H1 (cell line): ENCODE data around the gene ITGA8. TPM values are rescaled to one million over a fixed set of nuclear protein-coding genes. Genes with fewer than 3 reads are reported as not detected.

Experiments used
- CTCF ChIA-PET: fragments of 300-600 bp; sonication (Branson Sonifier 250); formaldehyde crosslinking; loops from one replicate; lab custom pipeline; 2021; ENCODE audit not compliant: partially characterized antibody; lab: Charles Lee
- POLR2A ChIA-PET: fragments of 300-600 bp; sonication (Branson Sonifier 250); formaldehyde crosslinking; loops from one replicate; lab custom pipeline; 2021; ENCODE audit warnings: inconsistent platforms; ENCODE audit not compliant: partially characterized antibody; lab: Charles Lee
- DNase-seq, 2 experiments: peaks; one replicate each; pipeline versions ENCODE4 v3.0.0 to v3.0.0-alpha.2; 2010 to 2022; ENCODE audit warnings: low spot score in 2 of 2, low read depth in 1 of 2, mixed read lengths in 1 of 2
- FAIRE-seq: peaks from 2 replicates; lab custom pipeline; 2011; peaks lifted over from hg19 to GRCh38; lab: Jason Lieb, UNC
- H2AFZ ChIP-seq: 2 replicates; pipeline ENCODE4 v1.8.1; 2012; ENCODE audit warnings: low read length, inconsistent platforms
- H2AK5ac ChIP-seq: 2 replicates; pipeline ENCODE4 v1.6.1; 2013; ENCODE audit warnings: low read depth, low read length
- H2BK120ac ChIP-seq: replicated peaks from 2 replicates; pipeline ENCODE3; 2013; ENCODE audit warnings: low read depth, low read length, inconsistent platforms
- H2BK12ac ChIP-seq: 2 replicates; pipeline ENCODE4 v1.6.1; 2013; ENCODE audit warnings: low read depth, low read length
- H2BK15ac ChIP-seq: 2 replicates; pipeline ENCODE4 v1.6.1; 2013; ENCODE audit warnings: low read length
- H2BK20ac ChIP-seq: 2 replicates; pipeline ENCODE4 v1.6.1; 2013; ENCODE audit warnings: low read length
- H2BK5ac ChIP-seq: 2 replicates; pipeline ENCODE4 v1.6.1; 2013; ENCODE audit warnings: low read depth, low read length
- H3K14ac ChIP-seq: 2 replicates; pipeline ENCODE4 v1.6.1; 2013; ENCODE audit warnings: inconsistent platforms; ENCODE audit not compliant: insufficient read length
- H3K18ac ChIP-seq: 2 replicates; pipeline ENCODE4 v1.6.1; 2013; ENCODE audit warnings: low read length; ENCODE audit errors: extremely low read depth
- H3K23ac ChIP-seq: 2 replicates; pipeline ENCODE4 v1.6.1; 2013; ENCODE audit warnings: inconsistent platforms; ENCODE audit not compliant: insufficient read length
- H3K23me2 ChIP-seq: 2 replicates; pipeline ENCODE4 v1.6.1; 2013; ENCODE audit warnings: low read depth, low read length
- H3K27ac ChIP-seq: 2 replicates; pipeline ENCODE4 v1.6.1; 2011; ENCODE audit warnings: low read depth, low read length, inconsistent platforms
- H3K27me3 ChIP-seq, 4 experiments: replicated peaks in 1 of 4; 1 replicate in 1 of 4; 2 replicates in 3 of 4; pipeline versions ENCODE4 v1.6.1 to v1.8.1; 2011 to 2013; ENCODE audit warnings: low read length in 3 of 4, mild to moderate bottlenecking in 3 of 4, inconsistent platforms in 2 of 4, mixed read lengths in 2 of 4, moderate library complexity in 1 of 4; ENCODE audit not compliant: control insufficient read depth in 3 of 4, insufficient read depth in 3 of 4; ENCODE audit errors: extremely low read depth in 1 of 4
- H3K36me3 ChIP-seq, 4 experiments: 2 replicates each; pipeline versions ENCODE4 v1.6.1 to v1.8.1; 2011 to 2013; ENCODE audit warnings: mild to moderate bottlenecking in 4 of 4, low read length in 3 of 4, moderate library complexity in 2 of 4, control low read depth in 1 of 4, inconsistent platforms in 1 of 4; ENCODE audit not compliant: insufficient read depth in 4 of 4, control insufficient read depth in 2 of 4
- H3K4ac ChIP-seq: replicated peaks from 2 replicates; pipeline ENCODE3; 2013; ENCODE audit warnings: low read length, low read depth, mixed read lengths, inconsistent platforms; ENCODE audit not compliant: insufficient read length
- H3K4me1 ChIP-seq, 4 experiments: replicated peaks in 1 of 4; 1 replicate in 1 of 4; 2 replicates in 3 of 4; pipeline versions ENCODE4 v1.6.1 to v1.8.1; 2011 to 2013; ENCODE audit warnings: low read length in 3 of 4, inconsistent platforms in 2 of 4, mixed read lengths in 1 of 4; ENCODE audit not compliant: insufficient read depth in 4 of 4, control insufficient read depth in 3 of 4
- H3K4me2 ChIP-seq, 2 experiments: 2 replicates each; pipeline versions ENCODE4 v1.6.1 to v1.8.1; 2011 to 2013; ENCODE audit warnings: low read depth in 2 of 2, low read length in 2 of 2, control low read depth in 1 of 2, inconsistent platforms in 1 of 2, mild to moderate bottlenecking in 1 of 2; ENCODE audit not compliant: insufficient read depth in 1 of 2
- H3K4me3 ChIP-seq, 4 experiments: fragments of 200-600, 300-600 bp in 1 of 4; sonication (generic), shearing (Covaris generic), sonication (Bioruptor Twin) in 1 of 4; 2 replicates each; pipeline versions ENCODE4 v1.5.1 to v1.8.1; 2011 to 2016; ENCODE audit warnings: low read length in 4 of 4, low read depth in 3 of 4, control low read depth in 2 of 4, inconsistent platforms in 2 of 4, mild to moderate bottlenecking in 2 of 4, mixed read lengths in 1 of 4, moderate library complexity in 1 of 4; ENCODE audit not compliant: insufficient read depth in 2 of 4; ENCODE audit errors: extremely low read depth in 1 of 4
- H3K56ac ChIP-seq: replicated peaks from 2 replicates; pipeline ENCODE3; 2013; ENCODE audit warnings: low read depth, mild to moderate bottlenecking, mixed read lengths, low read length, inconsistent platforms; ENCODE audit not compliant: insufficient read length
- H3K79me1 ChIP-seq: 2 replicates; pipeline ENCODE4 v1.6.1; 2013; ENCODE audit warnings: low read depth, low read length, control low read depth
- H3K79me2 ChIP-seq, 2 experiments: 2 replicates each; pipeline versions ENCODE4 v1.6.1 to v1.8.1; 2012 to 2013; ENCODE audit warnings: low read length in 2 of 2, mild to moderate bottlenecking in 2 of 2, inconsistent platforms in 1 of 2; ENCODE audit not compliant: insufficient read depth in 2 of 2, control insufficient read depth in 1 of 2
- H3K9ac ChIP-seq, 4 experiments: replicated peaks in 1 of 4; 1 replicate in 1 of 4; 2 replicates in 3 of 4; pipeline versions ENCODE4 v1.6.1 to v1.8.1; 2011 to 2013; ENCODE audit warnings: low read depth in 3 of 4, low read length in 3 of 4, control low read depth in 2 of 4, mild to moderate bottlenecking in 2 of 4, moderate library complexity in 2 of 4, inconsistent platforms in 1 of 4; ENCODE audit errors: extremely low read depth in 1 of 4
- H3K9me3 ChIP-seq, 2 experiments: 2 replicates each; pipeline versions ENCODE4 v1.6.1 to v1.8.1; 2012 to 2013; ENCODE audit warnings: mild to moderate bottlenecking in 2 of 2, moderate library complexity in 2 of 2, control low read depth in 1 of 2, inconsistent platforms in 1 of 2, low read depth in 1 of 2, low read length in 1 of 2, mixed read lengths in 1 of 2; ENCODE audit not compliant: insufficient read depth in 2 of 2
- H4K20me1 ChIP-seq, 2 experiments: replicated peaks in 1 of 2; 2 replicates each; pipeline versions ENCODE3 to v1.8.1; 2011 to 2013; ENCODE audit warnings: inconsistent platforms in 2 of 2, low read length in 2 of 2, mild to moderate bottlenecking in 1 of 2; ENCODE audit not compliant: insufficient read depth in 2 of 2, control insufficient read depth in 1 of 2
- H4K5ac ChIP-seq: 2 replicates; pipeline ENCODE4 v1.6.1; 2013; ENCODE audit warnings: low read length, low read depth, mixed read lengths, inconsistent platforms; ENCODE audit not compliant: insufficient read length
- H4K8ac ChIP-seq: 2 replicates; pipeline ENCODE4 v1.8.0; 2013; ENCODE audit warnings: mild to moderate bottlenecking, moderate library complexity, low read length, inconsistent platforms; ENCODE audit not compliant: insufficient read depth; ENCODE audit errors: extremely low read depth
- H4K91ac ChIP-seq: replicated peaks from 2 replicates; pipeline ENCODE3; 2013; ENCODE audit warnings: low read length, mixed read lengths, inconsistent platforms; ENCODE audit not compliant: insufficient read length
- CHD2 ChIP-seq: IDR thresholded peaks from 2 replicates; pipeline ENCODE4 v1.6.1; 2012; ENCODE audit warnings: low read length, improper control_type of control experiment
- RXRA ChIP-seq: IDR thresholded peaks from 2 replicates; pipeline ENCODE4 v1.6.1; 2011; ENCODE audit warnings: low read depth, mild to moderate bottlenecking, low read length, moderate library complexity; ENCODE audit not compliant: insufficient read depth
- WGBS, 2 experiments: shearing (Covaris generic) in 1 of 2; methylation state at CpG; one replicate each; pipeline versions ENCODE4 v1.1.6 to v1.1.7; 2013 to 2015; ENCODE audit warnings: low lambda C conversion rate in 2 of 2, mixed read lengths in 2 of 2, inconsistent platforms in 1 of 2, low coverage in 1 of 2, missing lambda C conversion rate in 1 of 2; ENCODE audit not compliant: insufficient replicate concordance in 2 of 2, insufficient coverage in 1 of 2, insufficient read length in 1 of 2; ENCODE audit errors: extremely low coverage in 1 of 2, missing lambda C conversion rate in 1 of 2; 5-methylcytosine and 5-hydroxymethylcytosine counted together
- polyA plus RNA-seq, 7 experiments: library from polyadenylated mRNA; depleted of rRNA in 3 of 7; stranded (reverse) in 5 of 7; unstranded in 2 of 7; fragments of >200 nt in 5 of 7; fragments of 200-250 nt in 2 of 7; gene quantifications; 1 replicate in 5 of 7; 2 replicates in 1 of 7; 4 replicates in 1 of 7; pipeline versions ENCODE4 v1.2.1 to v1.2.3, GENCODE V29; 2011 to 2013; ENCODE audit warnings: missing spikeins in 2 of 7, mixed read lengths in 2 of 7
- total RNA-seq: library from RNA; stranded (reverse); fragmentation: NEBNext Ultra II Directional; extraction: Animal tissue kit (Norgen Biotek cat#: 25700); gene quantifications from 2 replicates; pipeline ENCODE4 v1.2.1, GENCODE V29; 2021

ITGA8 gene
- total and polyA plus RNA-seq, 2 of the 8 experiments (the other 6 are each of a cell fraction or from before 2014, with no cell fraction given) = not detected

DNA sequence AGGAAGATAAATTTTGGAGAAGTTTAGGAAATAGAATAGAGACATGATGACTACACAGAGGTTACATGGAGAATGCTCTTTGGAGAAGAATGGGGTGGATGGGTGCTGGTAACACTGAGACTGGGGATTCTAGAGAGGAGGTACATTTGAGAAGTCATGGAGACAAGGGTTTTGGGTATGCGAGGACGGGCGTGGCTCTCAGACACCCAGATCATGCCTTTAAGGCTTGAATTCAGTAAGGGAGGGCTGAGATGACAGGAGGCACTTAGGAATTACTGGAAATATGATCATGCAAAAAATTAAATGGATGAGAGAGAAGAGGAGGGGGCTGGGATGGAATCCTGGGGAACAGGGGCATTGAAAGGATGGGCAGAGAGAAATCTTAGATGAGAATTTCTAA, 168.8 kb downstream of the ITGA8 start:
- H3K23me2 ChIP-seq = no peaks in the 10 kb centered on the region
- H3K14ac ChIP-seq = no peak overlapping the region
- H3K27me3 ChIP-seq = no peaks in the 10 kb centered on the region
- no peak overlapping the region for H2AK5ac ChIP-seq
- H3K4me1 ChIP-seq = peaks cover 0 to 3% (median 0%) of the 10 kb centered on the region in 4 experiments; a peak in 1 of 7 replicates
- H3K56ac ChIP-seq = no peak overlapping the region
- no peak overlapping the region for H3K18ac ChIP-seq
- H3K79me2 ChIP-seq = no peaks in the 10 kb centered on the region
- H2BK120ac ChIP-seq = no peak overlapping the region
- POLR2A ChIA-PET = no interaction called here
- no peak overlapping the region for H3K23ac ChIP-seq
- H4K5ac ChIP-seq = no peak overlapping the region
- no peak overlapping the region for H3K9ac ChIP-seq
- no peaks in the 10 kb centered on the region for H3K36me3 ChIP-seq
- no peak overlapping the region for H2BK12ac ChIP-seq
- H2BK15ac ChIP-seq = no peak overlapping the region
- H2AFZ ChIP-seq = no peak overlapping the region
- H4K91ac ChIP-seq = no peak overlapping the region
- no peak overlapping the region for H2BK20ac ChIP-seq
- H3K27ac ChIP-seq = no peak overlapping the region
- TF ChIP-seq RXRA (no peak), CHD2 (no peak)
- WGBS, 2 experiments = 77% methylated on average over 3 of the region's 3 CpGs; no CpG with 5 or more reads in 1 of the 2 experiments
- no peak overlapping the region for H2BK5ac ChIP-seq
- H3K9me3 ChIP-seq = no peaks in the 10 kb centered on the region
- no peak overlapping the region for H3K4me2 ChIP-seq
- CTCF ChIA-PET = no interaction called here
- no peak overlapping the region for H3K4me3 ChIP-seq
- FAIRE-seq = no peak
- H4K20me1 ChIP-seq = no peaks in the 10 kb centered on the region
- DNase-seq = no peak
- H3K4ac ChIP-seq = no peak overlapping the region
- no peaks in the 10 kb centered on the region for H3K79me1 ChIP-seq
- H4K8ac ChIP-seq = no peak overlapping the region
